Activated CD4-positive, alpha-beta T cell treated with anti-CD3 and anti-CD28 coated beads for 24 hours (primary cell): ENCODE data around the gene GFOD2.

Source experiments
- DNase-seq, 2 donors: peaks; one replicate each; pipeline ENCODE4 v3.0.0-alpha.2; 2020; ENCODE audit warnings: low read depth in 2 of 2

Gene GFOD2

DNA sequence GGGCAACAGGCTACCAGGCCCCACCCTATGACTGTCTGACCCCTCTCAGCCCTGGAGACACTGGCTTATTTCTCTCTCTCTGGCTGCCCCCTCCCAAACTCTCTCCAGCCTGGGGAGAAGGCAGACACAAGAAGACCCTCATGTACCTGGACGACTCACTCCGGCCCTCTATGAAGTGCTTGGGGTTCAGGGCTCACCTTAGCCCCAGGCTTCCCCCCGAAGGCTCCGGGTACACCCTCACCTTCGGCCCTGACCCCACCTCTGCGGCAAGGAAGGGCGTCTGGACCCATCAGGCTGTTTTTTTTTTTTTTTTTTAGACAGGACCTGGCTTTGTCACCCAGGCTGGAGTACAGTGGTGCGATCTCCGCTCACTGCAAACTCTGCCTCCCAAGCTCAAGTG is 75.1 kb downstream of the GFOD2 start:
- no peak for DNase-seq

DNA sequence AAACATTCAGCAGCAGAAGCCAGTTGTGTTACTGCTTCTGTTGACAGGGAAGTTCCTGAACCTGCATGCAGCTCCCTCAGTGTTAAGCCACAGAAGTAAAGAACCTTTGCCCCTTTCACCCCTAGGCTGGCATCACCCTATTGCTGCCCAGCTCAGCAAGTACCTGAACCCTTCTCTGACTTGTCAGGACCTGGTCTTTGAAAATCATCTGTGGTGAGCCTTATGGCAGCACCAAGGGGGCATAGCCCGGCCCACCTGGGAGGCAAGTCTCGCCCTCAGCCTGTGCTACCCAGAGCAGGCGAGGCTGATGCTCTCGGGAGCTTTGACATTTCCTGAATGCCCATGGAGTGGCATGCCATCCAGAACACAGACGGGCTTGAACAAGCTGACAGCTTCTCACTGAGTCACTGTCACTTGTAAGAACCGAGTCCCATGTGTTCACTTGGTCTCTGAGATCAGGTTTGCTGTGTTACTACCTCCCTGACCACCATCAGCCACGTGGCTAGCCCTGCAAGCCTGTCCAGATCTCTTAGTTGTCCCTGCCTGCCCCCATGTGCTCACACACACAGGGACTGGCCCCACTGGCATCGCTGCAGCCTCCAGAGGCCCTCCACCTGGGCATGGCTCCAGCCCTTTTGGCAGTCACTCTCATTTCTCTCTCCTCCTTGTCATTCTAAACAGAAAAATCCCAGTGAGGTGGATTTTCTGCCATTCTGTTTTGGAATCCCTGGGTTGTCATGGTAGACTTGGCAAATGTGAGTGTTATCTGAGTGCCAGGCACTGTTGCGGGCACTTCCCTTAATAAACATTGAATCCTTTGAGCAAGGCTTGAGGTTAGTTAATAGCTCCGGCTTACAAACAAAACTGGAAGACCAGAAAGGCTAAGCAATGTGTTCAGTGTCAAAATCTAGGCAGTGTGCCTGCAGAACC is 77.1 kb downstream of the GFOD2 start:
- DNase-seq: no peak

DNA sequence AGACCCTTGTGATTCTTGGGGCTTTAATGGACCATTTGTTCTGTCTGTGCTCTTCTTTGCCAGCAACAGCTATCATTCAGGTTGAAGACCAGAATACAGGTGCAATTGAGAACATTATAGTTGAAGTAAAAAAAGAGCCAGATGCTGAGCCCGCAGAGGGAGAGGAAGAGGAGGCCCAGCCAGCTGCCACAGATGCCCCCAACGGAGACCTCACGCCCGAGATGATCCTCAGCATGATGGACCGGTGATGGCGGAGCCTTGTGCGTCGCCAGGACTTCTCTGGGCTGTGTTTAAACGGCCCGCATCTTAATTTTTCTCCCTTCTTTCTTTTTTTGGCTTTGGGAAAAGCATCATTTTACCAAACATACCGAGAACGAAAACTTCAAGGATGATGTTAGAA is 81.5 kb downstream of the GFOD2 start:
- no peak for DNase-seq

DNA sequence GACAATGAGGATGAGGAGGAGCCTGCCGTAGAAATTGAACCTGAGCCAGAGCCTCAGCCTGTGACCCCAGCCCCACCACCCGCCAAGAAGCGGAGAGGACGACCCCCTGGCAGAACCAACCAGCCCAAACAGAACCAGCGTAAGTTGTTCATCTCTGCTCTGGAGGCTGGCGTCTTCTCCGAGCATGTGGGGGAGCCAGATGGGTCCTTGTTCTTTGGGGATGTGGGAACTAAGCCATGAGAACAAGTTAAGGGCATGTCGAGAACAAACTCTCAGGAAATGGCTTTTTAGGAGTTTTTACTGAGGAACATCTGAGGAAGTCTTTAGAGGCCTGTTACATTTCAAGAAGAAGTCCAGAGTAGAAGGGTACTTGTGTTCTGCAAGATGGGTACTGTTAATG is 82.4 kb downstream of the GFOD2 start:
- no peak for DNase-seq

DNA sequence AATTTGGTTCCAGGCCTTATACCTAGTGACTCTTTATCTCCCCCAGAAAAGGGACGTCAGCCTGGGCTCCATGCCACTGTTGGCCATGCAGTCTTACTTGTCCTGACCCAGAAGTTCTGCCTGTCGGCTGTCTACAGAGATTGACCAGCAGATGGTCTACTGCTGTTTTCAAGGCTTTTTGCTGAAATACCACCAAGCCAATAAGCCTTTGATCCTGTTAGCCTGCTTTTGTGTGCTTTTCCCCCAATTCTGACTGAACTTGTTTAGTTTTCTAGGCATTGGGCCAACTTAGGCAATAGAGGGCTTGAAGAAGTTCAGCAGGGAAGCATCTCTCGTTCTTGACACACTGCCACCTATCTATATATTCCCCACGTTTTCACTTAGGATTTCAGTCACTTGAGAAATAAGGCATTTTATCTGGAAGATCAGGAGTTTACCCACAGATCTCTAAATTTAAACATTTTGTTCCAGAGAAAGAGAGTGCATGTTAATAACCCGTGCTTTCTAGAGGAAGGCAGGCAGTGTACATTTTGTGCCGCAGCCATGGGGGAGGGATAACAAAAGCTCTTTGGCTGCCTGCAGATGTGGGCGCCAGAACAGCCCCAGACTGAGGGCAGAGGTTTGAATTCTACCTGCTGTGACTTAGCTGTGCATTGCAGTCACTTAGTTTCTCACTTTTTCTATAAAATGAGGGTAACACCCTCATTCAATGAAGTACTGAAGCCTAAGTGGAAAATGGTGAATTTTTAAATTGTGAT is 86.5 kb downstream of the GFOD2 start:
- DNase-seq: no peak

DNA sequence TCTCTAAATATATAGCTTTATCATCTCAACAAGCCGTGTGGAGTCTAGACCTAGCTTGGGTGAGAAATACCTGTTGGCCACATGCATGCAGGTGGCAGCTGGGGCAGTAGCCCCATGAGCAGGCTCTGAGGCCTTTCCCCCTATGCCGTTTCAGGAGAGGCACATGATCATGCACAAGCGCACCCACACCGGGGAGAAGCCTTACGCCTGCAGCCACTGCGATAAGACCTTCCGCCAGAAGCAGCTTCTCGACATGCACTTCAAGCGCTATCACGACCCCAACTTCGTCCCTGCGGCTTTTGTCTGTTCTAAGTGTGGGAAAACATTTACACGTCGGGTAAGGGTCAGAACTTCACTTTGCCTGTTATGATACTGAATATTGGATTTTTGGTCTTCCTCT is 90.9 kb downstream of the GFOD2 start:
- no peak for DNase-seq
